Esophagus muscularis mucosa (tissue), 4 donors: ENCODE measurements around the gene UTF1.

Source experiments
- CTCF ChIP-seq, 3 experiments: fragments of 200-600 bp in 2 of 3; fragments of 450-650 bp in 1 of 3; sonication (generic) in 2 of 3; IDR thresholded peaks; one replicate each; pipeline ENCODE4 v1.5.1; 2017 to 2019; ENCODE audit warnings: antibody characterized with exemption in 3 of 3, mild to moderate bottlenecking in 2 of 3, moderate library complexity in 1 of 3
- EP300 ChIP-seq: sonication (generic); formaldehyde crosslinking; IDR thresholded peaks from one replicate; pipeline ENCODE4 v1.6.1; 2017; ENCODE audit warnings: antibody characterized with exemption
- POLR2A ChIP-seq: fragments of 450-650 bp; IDR thresholded peaks from one replicate; pipeline ENCODE4 v1.6.1; 2017; ENCODE audit warnings: antibody characterized with exemption, moderate library complexity, mild to moderate bottlenecking, low read depth
- POLR2AphosphoS5 ChIP-seq, 2 donors: sonication (generic); formaldehyde crosslinking; IDR thresholded peaks; one replicate each; pipeline ENCODE4 v1.6.1; 2017; ENCODE audit warnings: antibody characterized with exemption in 2 of 2

- no peak for TF ChIP-seq POLR2AphosphoS5 (IDR thresholded peaks at IDR 0.05)
- TF ChIP-seq EP300, result no peak
- TF ChIP-seq CTCF (IDR thresholded peaks at IDR 0.05), result no peak
- TF ChIP-seq POLR2A, result no peak
These were observed 44.6 kb upstream of the UTF1 start for GRCh38 chr10:133185421-133185820.
